SK-N-SH (cell line): ENCODE measurements around the gene PFKFB2.

ENCODE experiments used
- CTCF ChIP-seq: fragments of 200-600 bp; sonication (generic); IDR thresholded peaks from 2 replicates; pipeline ENCODE4 v1.6.1; 2017; ENCODE audit warnings: antibody characterized with exemption, mild to moderate bottlenecking, moderate library complexity
- GABPA ChIP-seq: IDR thresholded peaks from 2 replicates; pipeline ENCODE4 v1.4.0; 2012; ENCODE audit warnings: low read depth, mild to moderate bottlenecking
- MAX ChIP-seq: IDR thresholded peaks from 2 replicates; pipeline ENCODE4 v1.4.0; 2012; ENCODE audit warnings: low read depth
- RFX5 ChIP-seq: IDR thresholded peaks from 2 replicates; pipeline ENCODE4 v1.6.1; 2012; ENCODE audit warnings: mild to moderate bottlenecking, improper control_type of control experiment, low read length
- SIN3A ChIP-seq: IDR thresholded peaks from 2 replicates; pipeline ENCODE4 v1.6.1; 2012; ENCODE audit warnings: low read depth, mild to moderate bottlenecking, low read length, moderate library complexity, borderline replicate concordance
- USF2 ChIP-seq: fragments of 150-350 bp; IDR thresholded peaks from 2 replicates; pipeline ENCODE4 v1.6.1; 2017; ENCODE audit warnings: antibody characterized with exemption, low read length, low read depth, borderline replicate concordance

- TF ChIP-seq GABPA (no peak), CTCF (no peak), USF2 (no peak), SIN3A (no peak), RFX5 (no peak), MAX (no peak)
These were observed 37.3 kb upstream of the PFKFB2 start for GRCh38 chr1:207015791-207016190.
